Stomach (tissue), 4 donors: ENCODE measurements around the gene CELSR3.
A peak's percentile ranks its signal among the peaks of the same experiment; 100 is the strongest.

ENCODE experiments used
- EP300 ChIP-seq: sonication (generic); formaldehyde crosslinking; IDR thresholded peaks from one replicate; pipeline ENCODE4 v1.6.1; 2017; ENCODE audit warnings: antibody characterized with exemption
- POLR2A ChIP-seq, 4 donors: fragments of 450-650 bp; IDR thresholded peaks; one replicate each; pipeline ENCODE4 v1.6.1; 2016; ENCODE audit warnings: antibody characterized with exemption in 4 of 4, control low read depth in 2 of 4, mild to moderate bottlenecking in 1 of 4, moderate library complexity in 1 of 4
- POLR2AphosphoS5 ChIP-seq, 3 donors: sonication (generic); formaldehyde crosslinking; IDR thresholded peaks; one replicate each; pipeline ENCODE4 v1.6.1; 2016; ENCODE audit warnings: antibody characterized with exemption in 3 of 3
- TF ChIP-seq, protein P1 (sequence below), 7 experiments: fragments of 450-650 bp in 4 of 7; fragments of 200-600 bp in 3 of 7; sonication (generic) in 3 of 7; IDR thresholded peaks; one replicate each; pipeline ENCODE4 v1.5.1; 2016 to 2019; ENCODE audit warnings: antibody characterized with exemption in 7 of 7, control low read depth in 2 of 7, mild to moderate bottlenecking in 1 of 7

DNA sequence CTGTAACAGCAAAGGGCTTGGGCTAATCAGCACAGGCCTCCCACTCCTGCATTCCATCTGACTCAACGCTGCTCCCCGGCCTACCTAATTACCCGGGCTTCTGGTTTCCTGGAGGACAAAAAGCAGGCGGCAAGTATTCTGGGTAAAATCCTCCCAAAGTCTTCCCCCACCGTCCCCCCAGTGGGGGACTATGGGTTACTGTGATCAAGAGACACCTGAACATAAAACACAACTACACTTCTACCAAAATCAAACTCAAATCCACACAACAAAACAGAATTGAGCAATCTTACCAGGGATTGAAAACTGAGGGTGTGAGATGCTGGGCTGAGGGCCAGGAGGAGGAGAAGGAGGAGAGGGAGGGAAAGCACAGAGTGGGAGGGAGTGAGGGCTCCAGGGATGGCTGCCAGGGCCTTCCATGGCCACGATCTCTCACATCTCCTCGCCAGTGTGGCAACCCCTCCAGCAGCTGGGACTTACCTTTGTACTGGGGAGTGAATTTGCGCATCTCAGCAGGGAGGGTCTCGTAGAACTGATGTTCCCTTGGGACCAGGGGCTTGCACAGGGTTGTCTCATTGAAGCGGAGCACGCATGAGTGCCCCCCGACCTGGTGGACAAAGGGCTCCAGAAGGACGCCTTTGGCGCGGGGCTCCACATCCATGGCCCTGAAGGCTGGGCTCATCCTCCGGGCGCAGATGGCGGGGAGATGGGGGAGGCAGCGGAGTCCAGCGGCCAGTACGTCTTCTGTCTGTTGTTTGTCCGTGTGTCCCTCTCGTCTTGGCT lies 32.1 kb upstream of the CELSR3 start:
- TF ChIP-seq, protein P1, sequence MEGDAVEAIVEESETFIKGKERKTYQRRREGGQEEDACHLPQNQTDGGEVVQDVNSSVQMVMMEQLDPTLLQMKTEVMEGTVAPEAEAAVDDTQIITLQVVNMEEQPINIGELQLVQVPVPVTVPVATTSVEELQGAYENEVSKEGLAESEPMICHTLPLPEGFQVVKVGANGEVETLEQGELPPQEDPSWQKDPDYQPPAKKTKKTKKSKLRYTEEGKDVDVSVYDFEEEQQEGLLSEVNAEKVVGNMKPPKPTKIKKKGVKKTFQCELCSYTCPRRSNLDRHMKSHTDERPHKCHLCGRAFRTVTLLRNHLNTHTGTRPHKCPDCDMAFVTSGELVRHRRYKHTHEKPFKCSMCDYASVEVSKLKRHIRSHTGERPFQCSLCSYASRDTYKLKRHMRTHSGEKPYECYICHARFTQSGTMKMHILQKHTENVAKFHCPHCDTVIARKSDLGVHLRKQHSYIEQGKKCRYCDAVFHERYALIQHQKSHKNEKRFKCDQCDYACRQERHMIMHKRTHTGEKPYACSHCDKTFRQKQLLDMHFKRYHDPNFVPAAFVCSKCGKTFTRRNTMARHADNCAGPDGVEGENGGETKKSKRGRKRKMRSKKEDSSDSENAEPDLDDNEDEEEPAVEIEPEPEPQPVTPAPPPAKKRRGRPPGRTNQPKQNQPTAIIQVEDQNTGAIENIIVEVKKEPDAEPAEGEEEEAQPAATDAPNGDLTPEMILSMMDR (IDR thresholded peaks at IDR 0.05): no peak
- TF ChIP-seq POLR2AphosphoS5 (IDR thresholded peaks at IDR 0.05): peak in 2 of 3 donors; percentile 12 to 38
- no peak for TF ChIP-seq EP300
- no peak for TF ChIP-seq POLR2A (IDR thresholded peaks at IDR 0.05)
